ENCODE measurements around the gene CACNA1B. TPM values are rescaled to one million over a fixed set of nuclear protein-coding genes. Genes with fewer than 3 reads are reported as not detected.

The CACNA1B gene
- polyA plus RNA-seq, 2 of the 4 experiments (the other 2 are of a cell fraction), result 0.03 to 0.06 TPM

GRCh38 chr9:137949260-137949659 is 71.7 kb downstream of the CACNA1B start:
- Histone ChIP-seq H3K4me1 (no peaks in the 10 kb centered on the region), H3K4me2 (no peak overlapping the region), H3K9me3 (peaks cover 41% of the 10 kb centered on the region), H3K27ac (no peak overlapping the region), H3K4me3 (no peak overlapping the region)
- no peak for FAIRE-seq
- no peak for ATAC-seq
- TF ChIP-seq, protein P1, sequence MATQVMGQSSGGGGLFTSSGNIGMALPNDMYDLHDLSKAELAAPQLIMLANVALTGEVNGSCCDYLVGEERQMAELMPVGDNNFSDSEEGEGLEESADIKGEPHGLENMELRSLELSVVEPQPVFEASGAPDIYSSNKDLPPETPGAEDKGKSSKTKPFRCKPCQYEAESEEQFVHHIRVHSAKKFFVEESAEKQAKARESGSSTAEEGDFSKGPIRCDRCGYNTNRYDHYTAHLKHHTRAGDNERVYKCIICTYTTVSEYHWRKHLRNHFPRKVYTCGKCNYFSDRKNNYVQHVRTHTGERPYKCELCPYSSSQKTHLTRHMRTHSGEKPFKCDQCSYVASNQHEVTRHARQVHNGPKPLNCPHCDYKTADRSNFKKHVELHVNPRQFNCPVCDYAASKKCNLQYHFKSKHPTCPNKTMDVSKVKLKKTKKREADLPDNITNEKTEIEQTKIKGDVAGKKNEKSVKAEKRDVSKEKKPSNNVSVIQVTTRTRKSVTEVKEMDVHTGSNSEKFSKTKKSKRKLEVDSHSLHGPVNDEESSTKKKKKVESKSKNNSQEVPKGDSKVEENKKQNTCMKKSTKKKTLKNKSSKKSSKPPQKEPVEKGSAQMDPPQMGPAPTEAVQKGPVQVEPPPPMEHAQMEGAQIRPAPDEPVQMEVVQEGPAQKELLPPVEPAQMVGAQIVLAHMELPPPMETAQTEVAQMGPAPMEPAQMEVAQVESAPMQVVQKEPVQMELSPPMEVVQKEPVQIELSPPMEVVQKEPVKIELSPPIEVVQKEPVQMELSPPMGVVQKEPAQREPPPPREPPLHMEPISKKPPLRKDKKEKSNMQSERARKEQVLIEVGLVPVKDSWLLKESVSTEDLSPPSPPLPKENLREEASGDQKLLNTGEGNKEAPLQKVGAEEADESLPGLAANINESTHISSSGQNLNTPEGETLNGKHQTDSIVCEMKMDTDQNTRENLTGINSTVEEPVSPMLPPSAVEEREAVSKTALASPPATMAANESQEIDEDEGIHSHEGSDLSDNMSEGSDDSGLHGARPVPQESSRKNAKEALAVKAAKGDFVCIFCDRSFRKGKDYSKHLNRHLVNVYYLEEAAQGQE (IDR thresholded peaks at IDR 0.05), result no peak
- no peak for TF ChIP-seq TP53 (CRISPR knock-in tag; IDR thresholded peaks at IDR 0.05)
- no peak for TF ChIP-seq USF2 (IDR thresholded peaks at IDR 0.05)
- TF ChIP-seq HMGXB4 (CRISPR knock-in tag; IDR thresholded peaks at IDR 0.05; ENCODE audit: borderline replicate concordance), result no peak
- TF ChIP-seq ZC3H11A (IDR thresholded peaks at IDR 0.05), result no peak
- TF ChIP-seq BCL3 (IDR thresholded peaks at IDR 0.05), result no peak
- TF ChIP-seq NPAS2 (CRISPR knock-in tag; IDR thresholded peaks at IDR 0.05; ENCODE audit: borderline replicate concordance), result no peak
- no peak for TF ChIP-seq NFE2L2 (conservative IDR thresholded peaks at IDR 0.05; ENCODE audit: low read length)
- no peak for TF ChIP-seq CTCF (IDR thresholded peaks at IDR 0.05)
- TF ChIP-seq RAD21 (conservative IDR thresholded peaks at IDR 0.05 in 1 of 2, IDR thresholded peaks at IDR 0.05 in 1 of 2), result no peak
- no peak for TF ChIP-seq RCOR1 (IDR thresholded peaks at IDR 0.05; ENCODE audit: low read depth, low read length)
- TF ChIP-seq TFCP2L1 (CRISPR knock-in tag; IDR thresholded peaks at IDR 0.05), result no peak
- TF ChIP-seq NR3C1 (IDR thresholded peaks at IDR 0.05), result no peak
- TF ChIP-seq JUN (IDR thresholded peaks at IDR 0.05), result no peak
- TF ChIP-seq EHF (CRISPR knock-in tag; IDR thresholded peaks at IDR 0.05), result no peak
- TF ChIP-seq RARB (CRISPR knock-in tag; IDR thresholded peaks at IDR 0.05), result no peak
- TF ChIP-seq ESRRA (IDR thresholded peaks at IDR 0.05; ENCODE audit: borderline replicate concordance, low read length), result no peak
- no peak for TF ChIP-seq KDM5A (IDR thresholded peaks at IDR 0.05)
- no peak for TF ChIP-seq HOXA7 (CRISPR knock-in tag; IDR thresholded peaks at IDR 0.05)
- no peak for TF ChIP-seq FOXS1 (CRISPR knock-in tag; IDR thresholded peaks at IDR 0.05)
- CTCF ChIA-PET, result no interaction called here
- POLR2A ChIA-PET, result no interaction called here
- WGBS (ENCODE audit: missing lambda C conversion rate), result 68% methylated on average over 8 of the region's 8 CpGs
- DNase-seq (ENCODE audit: low read depth in 1 of 2, low spot score in 1 of 2), result no peak
